Endothelial cell of umbilical vein (primary cell): ENCODE data around the gene HIVEP1. TPM values are rescaled to one million over a fixed set of nuclear protein-coding genes. Genes with fewer than 3 reads are reported as not detected.

Source experiments
- BruUV-seq: library from RNA; stranded (reverse); fragments of 400-500 nt; replicated peaks from 2 replicates; lab custom pipeline; 2021; lab: Mats Ljungman, UMichigan
- CTCF ChIA-PET: fragments of 300-600, 350-600 bp; sonication (Branson Sonifier 250); formaldehyde crosslinking; loops from one replicate; lab custom pipeline; 2021; ENCODE audit warnings: antibody characterized with exemption, inconsistent platforms; lab: Charles Lee
- POLR2A ChIA-PET: fragments of 300-600, 350-600 bp; sonication (Branson Sonifier 250); formaldehyde crosslinking; loops from one replicate; lab custom pipeline; 2021; ENCODE audit warnings: antibody characterized with exemption, inconsistent platforms; lab: Charles Lee
- DNase-seq: peaks from one replicate; pipeline ENCODE4 v3.0.0-alpha.2; 2011; ENCODE audit warnings: low read depth, low spot score
- FAIRE-seq: peaks from 2 replicates; lab custom pipeline; 2011; peaks lifted over from hg19 to GRCh38; lab: Jason Lieb, UNC
- H2AFZ ChIP-seq: 2 replicates; pipeline ENCODE4 v1.6.0; 2012; ENCODE audit warnings: low read depth, low read length, control low read depth, inconsistent platforms
- H3K27ac ChIP-seq: 2 replicates; pipeline ENCODE4 v1.5.1; 2011; ENCODE audit warnings: low read depth, mild to moderate bottlenecking, control low read depth, low read length, moderate library complexity; ENCODE audit not compliant: insufficient read depth
- H3K27me3 ChIP-seq, 2 experiments: 2 replicates each; pipeline versions ENCODE4 v1.6.0 to v1.6.1; 2011; ENCODE audit warnings: low read length in 2 of 2, mixed read lengths in 1 of 2; ENCODE audit not compliant: control insufficient read depth in 2 of 2, insufficient read depth in 2 of 2
- H3K36me3 ChIP-seq, 2 experiments: 2 replicates in 1 of 2; 3 replicates in 1 of 2; pipeline ENCODE4 v1.5.1; 2011; ENCODE audit warnings: low read length in 2 of 2, mild to moderate bottlenecking in 1 of 2, moderate library complexity in 1 of 2; ENCODE audit not compliant: control insufficient read depth in 2 of 2, insufficient read depth in 2 of 2; ENCODE audit errors: extremely low read depth in 1 of 2
- H3K4me1 ChIP-seq: 3 replicates; pipeline ENCODE4 v1.5.1; 2011; ENCODE audit warnings: mild to moderate bottlenecking, low read length; ENCODE audit not compliant: control insufficient read depth, insufficient read depth; ENCODE audit errors: extremely low read depth
- H3K4me2 ChIP-seq: 2 replicates; pipeline ENCODE4 v1.6.1; 2011; ENCODE audit warnings: low read length, control low read depth, mixed read lengths; ENCODE audit not compliant: insufficient read depth
- H3K4me3 ChIP-seq, 3 experiments: fragments of 200-600 bp in 1 of 3; sonication (generic), shearing (Covaris generic) in 1 of 3; replicated peaks in 1 of 3; 2 replicates each; pipeline ENCODE4 v1.5.1; 2011 to 2016; ENCODE audit warnings: control low read depth in 3 of 3, low read length in 3 of 3, mild to moderate bottlenecking in 2 of 3, inconsistent platforms in 1 of 3, low read depth in 1 of 3, moderate library complexity in 1 of 3; ENCODE audit not compliant: insufficient read depth in 1 of 3
- H3K79me2 ChIP-seq: 2 replicates; pipeline ENCODE4 v1.6.0; 2012; ENCODE audit warnings: low read length, inconsistent platforms; ENCODE audit not compliant: control insufficient read depth, insufficient read depth
- H3K9ac ChIP-seq: replicated peaks from 2 replicates; pipeline ENCODE3; 2011; ENCODE audit warnings: low read length, control low read depth; ENCODE audit not compliant: insufficient read depth; ENCODE audit errors: extremely low read depth
- H3K9me1 ChIP-seq: replicated peaks from 3 replicates; pipeline ENCODE4 v1.6.0; 2011; ENCODE audit warnings: mild to moderate bottlenecking, low read length; ENCODE audit not compliant: control insufficient read depth, insufficient read depth; ENCODE audit errors: extremely low read depth
- H3K9me3 ChIP-seq: replicated peaks from 2 replicates; pipeline ENCODE4 v1.5.1; 2012; ENCODE audit warnings: low read length, inconsistent platforms; ENCODE audit not compliant: control insufficient read depth, insufficient read depth
- H4K20me1 ChIP-seq: replicated peaks from 2 replicates; pipeline ENCODE3; 2011; ENCODE audit warnings: mild to moderate bottlenecking, low read length; ENCODE audit not compliant: control insufficient read depth, insufficient read depth; ENCODE audit errors: extremely low read depth
- CTCF ChIP-seq, 2 donors: IDR thresholded peaks; 1 replicate in 1 of 2; 2 replicates in 1 of 2; pipeline ENCODE4 v1.5.1; 2011; ENCODE audit warnings: low read length in 2 of 2, mild to moderate bottlenecking in 2 of 2, moderate library complexity in 2 of 2, control low read depth in 1 of 2, inconsistent platforms in 1 of 2, low read depth in 1 of 2; ENCODE audit not compliant: insufficient read depth in 1 of 2; ENCODE audit errors: extremely low read depth in 1 of 2
- EZH2 ChIP-seq: IDR thresholded peaks from 2 replicates; pipeline ENCODE4 v1.6.1; 2012; ENCODE audit warnings: borderline replicate concordance, low read depth, mild to moderate bottlenecking, moderate library complexity, low read length, inconsistent platforms; ENCODE audit not compliant: severe bottlenecking
- FOS ChIP-seq: IDR thresholded peaks from 2 replicates; pipeline ENCODE4 v1.6.1; 2011; ENCODE audit warnings: mild to moderate bottlenecking, low read length, moderate library complexity, borderline replicate concordance; ENCODE audit not compliant: insufficient read depth
- GATA2 ChIP-seq: IDR thresholded peaks from 2 replicates; pipeline ENCODE4 v1.7.0; 2011; ENCODE audit warnings: low read depth, mild to moderate bottlenecking, moderate library complexity, mixed read lengths, low read length; ENCODE audit not compliant: insufficient read length, insufficient read depth
- JUN ChIP-seq: IDR thresholded peaks from 2 replicates; pipeline ENCODE4 v1.6.1; 2011; ENCODE audit warnings: borderline replicate concordance, low read depth; ENCODE audit not compliant: insufficient read length, insufficient read depth
- MYC ChIP-seq: IDR thresholded peaks from one replicate; pipeline ENCODE4 v1.6.1; 2011; ENCODE audit warnings: mild to moderate bottlenecking, low read depth, low read length
- POLR2A ChIP-seq: IDR thresholded peaks from 2 replicates; pipeline ENCODE4 v1.6.1; 2012; ENCODE audit warnings: low read depth, mild to moderate bottlenecking, control low read depth, low read length
- POLR2AphosphoS5 ChIP-seq: IDR thresholded peaks from 2 replicates; pipeline ENCODE4 v1.6.1; 2012; ENCODE audit warnings: low read depth, mild to moderate bottlenecking, control low read depth, low read length, moderate library complexity; ENCODE audit not compliant: insufficient read depth
- dilution Hi-C: fragments of 300-500 bp; cut with MboI; formaldehyde crosslinking; loops from one replicate; pipeline ENCODE4 v1.15.0; 2019; ENCODE audit warnings: low sequenced_read_pairs; ENCODE audit not compliant: extremely low pct_ligation_motif_present
- intact Hi-C: fragments of 100-400 bp; cut with micrococcal nuclease; formaldehyde crosslinking; loops from one replicate; pipeline ENCODE4 v1.10.0; 2022
- polyA plus RNA-seq, 4 experiments: library from polyadenylated mRNA; depleted of rRNA in 3 of 4; stranded (reverse) in 3 of 4; unstranded in 1 of 4; fragments of >200 nt; gene quantifications; 2 replicates each; pipeline versions ENCODE4 v1.2.1 to v1.2.3, GENCODE V29; 2011 to 2012; ENCODE audit warnings: missing spikeins in 1 of 4
- total RNA-seq: library from RNA; stranded (reverse); gene quantifications from 2 replicates; pipeline ENCODE4 v1.2.3, GENCODE V29; 2021
- TF ChIP-seq, protein P1 (sequence below): IDR thresholded peaks from 2 replicates; pipeline ENCODE4 v1.6.1; 2011; ENCODE audit not compliant: insufficient read depth, insufficient read length

The HIVEP1 gene
- total and polyA plus RNA-seq, 2 donors (not counting 3 experiments of a cell fraction or from before 2014, with no cell fraction given) = 33.5 to 49.2 TPM

GRCh38 chr6:12126051-12126450, 113.9 kb downstream of the HIVEP1 start:
- CTCF ChIA-PET = no interaction called here
- BruUV-seq = no TSS peak
- FAIRE-seq = no peak

More at GRCh38 chr6:12126051-12126450, 113.9 kb downstream of the HIVEP1 start:
- peaks cover 16 to 18% of the 10 kb centered on the region in 2 experiments for H3K36me3 ChIP-seq
- H3K9ac ChIP-seq = no peak overlapping the region
- H4K20me1 ChIP-seq = no peaks in the 10 kb centered on the region
- POLR2A ChIA-PET = no interaction called here
- H3K4me1 ChIP-seq = no peaks in the 10 kb centered on the region
- no peak overlapping the region for H2AFZ ChIP-seq
- peaks cover 3% of the 10 kb centered on the region for H3K79me2 ChIP-seq
- H3K9me1 ChIP-seq = no peaks in the 10 kb centered on the region
- H3K27me3 ChIP-seq = no peaks in the 10 kb centered on the region
- intact Hi-C loops = no loop called here
- H3K9me3 ChIP-seq = no peaks in the 10 kb centered on the region
- H3K4me3 ChIP-seq = no peak overlapping the region
- no peak for TF ChIP-seq EZH2
- no peak for TF ChIP-seq FOS
- TF ChIP-seq CTCF (IDR thresholded peaks at IDR 0.05; ENCODE audit: extremely low read depth in 1 of 2, insufficient read depth in 1 of 2, low read depth in 1 of 2, low read length in 2 of 2) = no peak
- TF ChIP-seq, protein P1, sequence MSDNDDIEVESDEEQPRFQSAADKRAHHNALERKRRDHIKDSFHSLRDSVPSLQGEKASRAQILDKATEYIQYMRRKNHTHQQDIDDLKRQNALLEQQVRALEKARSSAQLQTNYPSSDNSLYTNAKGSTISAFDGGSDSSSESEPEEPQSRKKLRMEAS = no peak
- no peak for TF ChIP-seq POLR2A
- no peak for TF ChIP-seq MYC
- TF ChIP-seq GATA2 = no peak
- no peak for TF ChIP-seq POLR2AphosphoS5
- no peak for TF ChIP-seq JUN
- dilution Hi-C loops = no loop called here
- no peak for DNase-seq
- H3K4me2 ChIP-seq = no peak overlapping the region
- no peak overlapping the region for H3K27ac ChIP-seq
